Astrocyte (in vitro differentiated cells and primary cell): Measurements from ENCODE around the gene MIAT.

Experiments used
- CTCF ChIP-seq: IDR thresholded peaks from 2 replicates; pipeline ENCODE4 v1.5.1; 2011; ENCODE audit warnings: low read depth, mild to moderate bottlenecking, inconsistent platforms, low read length, moderate library complexity; ENCODE audit not compliant: insufficient read depth
- EZH2 ChIP-seq: IDR thresholded peaks from 2 replicates; pipeline ENCODE4 v1.6.1; 2012; ENCODE audit warnings: mild to moderate bottlenecking, low read length, inconsistent platforms; ENCODE audit not compliant: insufficient read depth

GRCh38 chr22:26707090-26707489 lies 49.7 kb downstream of the MIAT start:
- no peak for TF ChIP-seq CTCF
- no peak for TF ChIP-seq EZH2
